Right lobe of liver (tissue), 6 donors: ENCODE results near the gene CDKN2B-AS1. TPM values are rescaled to one million over a fixed set of nuclear protein-coding genes. Genes with fewer than 3 reads are reported as not detected.

Source experiments
- ATAC-seq, 4 donors: fragments of 200-7000 bp; cut with Tn5 transposase; one replicate each; pipeline ENCODE4 v1.9.1; 2020; ENCODE audit warnings: mild to moderate bottlenecking in 4 of 4, moderate library complexity in 4 of 4
- DNase-seq, 3 donors: peaks; one replicate each; pipeline ENCODE4 v3.0.0-alpha.2; 2020
- H3K27ac ChIP-seq, 3 donors: fragments of 200-600 bp; one replicate each; pipeline ENCODE4 v1.8.0; 2022
- H3K27me3 ChIP-seq, 2 donors: fragments of 200-600 bp; one replicate each; pipeline ENCODE4 v1.8.0; 2022
- H3K36me3 ChIP-seq, 4 donors: fragments of 200-600 bp; sonication (generic) in 1 of 4; one replicate each; pipeline versions ENCODE4 v1.5.1 to v1.8.0; 2017 to 2022; ENCODE audit warnings: control low read depth in 1 of 4
- H3K4me1 ChIP-seq, 4 donors: fragments of 200-600 bp; sonication (generic) in 1 of 4; one replicate each; pipeline versions ENCODE4 v1.5.1 to v1.8.0; 2017 to 2022; ENCODE audit warnings: control low read depth in 1 of 4
- H3K4me3 ChIP-seq, 3 donors: fragments of 200-600 bp; one replicate each; pipeline ENCODE4 v1.8.0; 2022
- H3K9me3 ChIP-seq, 4 donors: fragments of 200-600 bp; sonication (generic) in 1 of 4; one replicate each; pipeline versions ENCODE4 v1.5.1 to v1.8.0; 2017 to 2022; ENCODE audit warnings: control low read depth in 1 of 4
- CTCF ChIP-seq, 4 donors: fragments of 200-600 bp in 3 of 4; fragments of 450-650 bp in 1 of 4; IDR thresholded peaks; one replicate each; pipeline versions ENCODE4 v1.5.1 to v1.8.0; 2016 to 2022; ENCODE audit warnings: antibody characterized with exemption in 4 of 4, mild to moderate bottlenecking in 2 of 4
- POLR2A ChIP-seq: fragments of 450-650 bp; IDR thresholded peaks from one replicate; pipeline ENCODE4 v1.6.1; 2017; ENCODE audit warnings: antibody characterized with exemption, mild to moderate bottlenecking
- WGBS: methylation state at CpG from one replicate; pipeline ENCODE4 v1.1.6; 2018; ENCODE audit warnings: low coverage, low lambda C conversion rate; ENCODE audit not compliant: insufficient coverage; ENCODE audit errors: missing lambda C conversion rate; 5-methylcytosine and 5-hydroxymethylcytosine counted together
- intact Hi-C, 2 donors: fragments of 100-400 bp; cut with DNase I; formaldehyde crosslinking; loops; one replicate each; pipeline versions ENCODE4 v1.11.2 to v1.14.1; 2022
- total RNA-seq, 6 experiments: library from RNA; depleted of rRNA in 2 of 6; stranded (reverse); fragments of >200 nt in 2 of 6; fragmentation: NEBNext Ultra II Directional in 3 of 6; extraction: Animal tissue kit (Norgen Biotek cat#: 25700) in 3 of 6; gene quantifications; one replicate each; pipeline versions ENCODE4 v1.1.0 to v1.2.4, GENCODE V29; 2016 to 2023
- donor health status: DM: no; HTN: yes; CAD: no.
- donor health status: DM: no; HTN: no; CAD: no.
- donor health status: DM: no; HTN: no; CAD: no.
- donor health status: DM: no; HTN: yes; CAD: no.
- donor health status: DM: no; HTN: yes; CAD: no.

Gene CDKN2B-AS1
- total RNA-seq, 6 experiments from 2014 or later = 0.13 to 0.37 (median 0.21) TPM; not detected in 2

GRCh38 chr9:22026696-22027095, 32.1 kb downstream of the CDKN2B-AS1 start:
- WGBS = 26% methylated on average over 4 of the region's 6 CpGs
- Histone ChIP-seq H3K9me3 (no peaks in the 10 kb centered on the region), H3K27me3 (no peaks in the 10 kb centered on the region), H3K4me1 (no peaks in the 10 kb centered on the region), H3K36me3 (no peaks in the 10 kb centered on the region), H3K4me3 (no peak overlapping the region), H3K27ac (no peak overlapping the region)
- DNase-seq (no peak), ATAC-seq (no peak)
- TF ChIP-seq CTCF (IDR thresholded peaks at IDR 0.05) (no peak), POLR2A (no peak)
- intact Hi-C loops = no loop called here

- DNase-seq = no peak
- TF ChIP-seq CTCF (IDR thresholded peaks at IDR 0.05) (no peak), POLR2A (no peak)
- intact Hi-C loops = no loop called here
- no peaks in the 10 kb centered on the region for H3K4me1 ChIP-seq
- no peaks in the 10 kb centered on the region for H3K36me3 ChIP-seq
- H3K4me3 ChIP-seq = no peak overlapping the region
- H3K9me3 ChIP-seq = no peaks in the 10 kb centered on the region
- H3K27me3 ChIP-seq = no peaks in the 10 kb centered on the region
- H3K27ac ChIP-seq = no peak overlapping the region
- ATAC-seq = no peak
Measured at GRCh38 chr9:22028394-22028793, 33.8 kb downstream of the CDKN2B-AS1 start.

- TF ChIP-seq POLR2A = no peak
- no peak for TF ChIP-seq CTCF (IDR thresholded peaks at IDR 0.05)
- Histone ChIP-seq H3K27ac (no peak overlapping the region), H3K4me3 (no peak overlapping the region), H3K36me3 (no peaks in the 10 kb centered on the region), H3K9me3 (no peaks in the 10 kb centered on the region), H3K27me3 (no peaks in the 10 kb centered on the region), H3K4me1 (no peaks in the 10 kb centered on the region)
- WGBS = 71% methylated on average over 4 of the region's 4 CpGs
- intact Hi-C loops = no loop called here
- ATAC-seq (no peak), DNase-seq (no peak)
Measured at GRCh38 chr9:22029231-22029630, 34.6 kb downstream of the CDKN2B-AS1 start.

- TF ChIP-seq CTCF (IDR thresholded peaks at IDR 0.05) = no peak
- no peak for TF ChIP-seq POLR2A
- no peak for DNase-seq
- intact Hi-C loops = no loop called here
Measured at GRCh38 chr9:22030101-22030598, 35.6 kb downstream of the CDKN2B-AS1 start.

More at GRCh38 chr9:22030101-22030598, 35.6 kb downstream of the CDKN2B-AS1 start:
- Histone ChIP-seq H3K36me3 (no peaks in the 10 kb centered on the region), H3K27me3 (no peaks in the 10 kb centered on the region), H3K4me3 (no peak overlapping the region), H3K4me1 (no peaks in the 10 kb centered on the region), H3K9me3 (no peaks in the 10 kb centered on the region), H3K27ac (no peak overlapping the region)
- ATAC-seq = peak; percentile 65 to 95 (median 74)
- WGBS = 20% methylated on average over 1 of the region's 1 CpG
